ENCODE data around the gene REV1. TPM values are rescaled to one million over a fixed set of nuclear protein-coding genes. Genes with fewer than 3 reads are reported as not detected.

Gene REV1
- total and polyA plus RNA-seq, 4 donors = 4.0 to 37.7 (median 16.2) TPM

DNA sequence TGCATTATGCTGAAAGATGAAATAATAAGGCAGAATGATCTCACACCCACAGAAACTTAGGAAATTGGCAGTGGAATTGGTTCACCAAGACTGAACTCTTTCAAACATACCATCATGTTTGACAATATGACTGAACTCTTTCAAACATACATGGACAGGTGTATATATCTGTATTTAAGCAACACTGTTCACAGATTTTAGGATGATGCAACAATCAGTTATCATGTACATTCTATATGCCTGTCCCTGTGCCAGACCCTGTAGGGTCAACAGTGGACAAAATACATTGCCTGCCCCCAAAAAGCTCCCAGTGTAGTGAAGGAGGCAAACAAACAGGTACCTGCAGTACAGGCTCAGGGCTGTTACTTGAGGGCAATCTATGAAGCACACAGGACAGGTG, 2.9 kb upstream of the REV1 start:
- no peak for DNase-seq (ENCODE audit: low spot score)
- Histone ChIP-seq H3K36me3 (ENCODE audit: control insufficient read depth in 4 of 4, insufficient read depth in 3 of 4, low read depth in 1 of 4, low read length in 3 of 4) (no peaks in the 10 kb centered on the region), H3K4me3 (ENCODE audit: low read depth in 1 of 3, low read length in 3 of 3) (no peak overlapping the region), H3K9ac (ENCODE audit: low read depth in 1 of 2, low read length in 2 of 2) (no peak overlapping the region), H3K4me1 (ENCODE audit: control insufficient read depth in 4 of 4, insufficient read depth in 4 of 4, low read length in 3 of 4) (peaks cover 0 to 13% (median 6%) of the 10 kb centered on the region in 4 donors), H3K27ac (ENCODE audit: low read depth in 1 of 2, low read length in 2 of 2) (no peak overlapping the region), H3K27me3 (ENCODE audit: control insufficient read depth in 4 of 4, insufficient read depth in 4 of 4, low read length in 3 of 4) (no peaks in the 10 kb centered on the region), H3K9me3 (ENCODE audit: control insufficient read depth in 4 of 4, low read length in 3 of 4) (no peaks in the 10 kb centered on the region)
- TF ChIP-seq YY1 (IDR thresholded peaks at IDR 0.05) (no peak), NR2F2 (IDR thresholded peaks at IDR 0.05) (no peak), JUND (IDR thresholded peaks at IDR 0.05) (no peak)

DNA sequence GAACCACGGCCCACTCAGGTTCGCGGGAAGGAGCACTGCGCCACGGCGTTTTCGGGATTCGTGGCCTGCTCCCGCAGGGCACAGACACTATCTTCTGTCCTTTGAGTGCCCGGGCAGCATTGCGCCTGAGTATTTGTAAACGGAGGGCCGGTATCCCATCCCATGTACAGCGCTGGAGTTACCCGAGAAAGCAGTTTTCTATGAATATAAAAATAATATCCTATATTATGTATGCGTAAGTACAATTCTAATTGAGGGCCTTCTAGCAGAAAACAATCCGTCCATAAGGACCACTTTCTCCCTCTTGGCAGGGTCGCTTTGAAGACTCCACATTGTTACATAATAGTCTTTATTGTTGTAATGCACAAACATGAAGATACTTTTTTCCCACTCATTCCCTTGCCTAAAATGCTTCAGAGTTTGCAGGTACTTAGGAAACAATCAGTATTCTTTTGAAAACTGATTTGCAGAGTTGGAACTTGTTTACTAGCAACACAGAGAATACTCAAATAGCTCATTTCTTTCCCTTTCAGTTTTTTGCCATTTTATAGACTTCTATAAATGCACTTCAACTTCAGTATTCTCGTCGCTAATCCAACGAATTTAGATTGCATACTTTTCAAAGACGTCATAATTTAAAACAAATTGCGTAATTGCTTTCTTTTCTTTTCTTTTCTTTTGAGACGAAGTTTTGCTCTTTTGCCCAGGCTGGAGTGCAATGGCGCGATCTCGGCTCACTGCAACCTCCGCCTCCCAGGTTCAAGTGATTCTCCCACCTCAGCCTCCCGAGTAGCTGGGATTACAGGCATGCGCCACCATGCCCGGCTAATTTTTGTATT, 1.0 kb upstream of the REV1 start:
- Histone ChIP-seq H3K4me1 (ENCODE audit: control insufficient read depth in 4 of 4, insufficient read depth in 4 of 4, low read length in 3 of 4) (peaks cover 3 to 14% (median 8%) of the 10 kb centered on the region in 4 donors), H3K4me3 (ENCODE audit: low read depth in 1 of 3, low read length in 3 of 3) (peak overlapping the region; percentile 68 to 100 (median 71)), H3K27ac (ENCODE audit: low read depth in 1 of 2, low read length in 2 of 2) (peak overlapping the region; percentile 72 to 90), H3K27me3 (ENCODE audit: control insufficient read depth in 4 of 4, insufficient read depth in 4 of 4, low read length in 3 of 4) (no peaks in the 10 kb centered on the region), H3K36me3 (ENCODE audit: control insufficient read depth in 4 of 4, insufficient read depth in 3 of 4, low read depth in 1 of 4, low read length in 3 of 4) (no peaks in the 10 kb centered on the region), H3K9me3 (ENCODE audit: control insufficient read depth in 4 of 4, low read length in 3 of 4) (no peaks in the 10 kb centered on the region), H3K9ac (ENCODE audit: low read depth in 1 of 2, low read length in 2 of 2) (peak overlapping the region; percentile 47 to 69)
- no peak for DNase-seq (ENCODE audit: low spot score)
- 35% methylated on average over 31 of the region's 31 CpGs for WGBS
- no peak for TF ChIP-seq SP1 (IDR thresholded peaks at IDR 0.05)
- no peak for TF ChIP-seq FOXA1 (IDR thresholded peaks at IDR 0.05)
- no peak for TF ChIP-seq YY1 (IDR thresholded peaks at IDR 0.05)
- no peak for TF ChIP-seq RXRA (IDR thresholded peaks at IDR 0.05)
- TF ChIP-seq HNF4A (conservative IDR thresholded peaks at IDR 0.05) = no peak
- no peak for TF ChIP-seq NR2F2 (IDR thresholded peaks at IDR 0.05)
- TF ChIP-seq, protein P1, sequence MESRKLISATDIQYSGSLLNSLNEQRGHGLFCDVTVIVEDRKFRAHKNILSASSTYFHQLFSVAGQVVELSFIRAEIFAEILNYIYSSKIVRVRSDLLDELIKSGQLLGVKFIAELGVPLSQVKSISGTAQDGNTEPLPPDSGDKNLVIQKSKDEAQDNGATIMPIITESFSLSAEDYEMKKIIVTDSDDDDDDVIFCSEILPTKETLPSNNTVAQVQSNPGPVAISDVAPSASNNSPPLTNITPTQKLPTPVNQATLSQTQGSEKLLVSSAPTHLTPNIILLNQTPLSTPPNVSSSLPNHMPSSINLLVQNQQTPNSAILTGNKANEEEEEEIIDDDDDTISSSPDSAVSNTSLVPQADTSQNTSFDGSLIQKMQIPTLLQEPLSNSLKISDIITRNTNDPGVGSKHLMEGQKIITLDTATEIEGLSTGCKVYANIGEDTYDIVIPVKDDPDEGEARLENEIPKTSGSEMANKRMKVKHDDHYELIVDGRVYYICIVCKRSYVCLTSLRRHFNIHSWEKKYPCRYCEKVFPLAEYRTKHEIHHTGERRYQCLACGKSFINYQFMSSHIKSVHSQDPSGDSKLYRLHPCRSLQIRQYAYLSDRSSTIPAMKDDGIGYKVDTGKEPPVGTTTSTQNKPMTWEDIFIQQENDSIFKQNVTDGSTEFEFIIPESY (IDR thresholded peaks at IDR 0.05) = no peak
- TF ChIP-seq, protein P2, sequence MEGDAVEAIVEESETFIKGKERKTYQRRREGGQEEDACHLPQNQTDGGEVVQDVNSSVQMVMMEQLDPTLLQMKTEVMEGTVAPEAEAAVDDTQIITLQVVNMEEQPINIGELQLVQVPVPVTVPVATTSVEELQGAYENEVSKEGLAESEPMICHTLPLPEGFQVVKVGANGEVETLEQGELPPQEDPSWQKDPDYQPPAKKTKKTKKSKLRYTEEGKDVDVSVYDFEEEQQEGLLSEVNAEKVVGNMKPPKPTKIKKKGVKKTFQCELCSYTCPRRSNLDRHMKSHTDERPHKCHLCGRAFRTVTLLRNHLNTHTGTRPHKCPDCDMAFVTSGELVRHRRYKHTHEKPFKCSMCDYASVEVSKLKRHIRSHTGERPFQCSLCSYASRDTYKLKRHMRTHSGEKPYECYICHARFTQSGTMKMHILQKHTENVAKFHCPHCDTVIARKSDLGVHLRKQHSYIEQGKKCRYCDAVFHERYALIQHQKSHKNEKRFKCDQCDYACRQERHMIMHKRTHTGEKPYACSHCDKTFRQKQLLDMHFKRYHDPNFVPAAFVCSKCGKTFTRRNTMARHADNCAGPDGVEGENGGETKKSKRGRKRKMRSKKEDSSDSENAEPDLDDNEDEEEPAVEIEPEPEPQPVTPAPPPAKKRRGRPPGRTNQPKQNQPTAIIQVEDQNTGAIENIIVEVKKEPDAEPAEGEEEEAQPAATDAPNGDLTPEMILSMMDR (IDR thresholded peaks at IDR 0.05; ENCODE audit: low read depth, low read length, missing input control) = no peak
- no peak for TF ChIP-seq HNF4G (IDR thresholded peaks at IDR 0.05)
- TF ChIP-seq, protein P3, sequence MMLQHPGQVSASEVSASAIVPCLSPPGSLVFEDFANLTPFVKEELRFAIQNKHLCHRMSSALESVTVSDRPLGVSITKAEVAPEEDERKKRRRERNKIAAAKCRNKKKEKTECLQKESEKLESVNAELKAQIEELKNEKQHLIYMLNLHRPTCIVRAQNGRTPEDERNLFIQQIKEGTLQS (IDR thresholded peaks at IDR 0.05) = no peak
- no peak for TF ChIP-seq FOXA2 (IDR thresholded peaks at IDR 0.05)
- no peak for TF ChIP-seq EGR1 (IDR thresholded peaks at IDR 0.05; ENCODE audit: low read depth in 2 of 2)
- no peak for TF ChIP-seq TAF1 (conservative IDR thresholded peaks at IDR 0.05)
- no peak for TF ChIP-seq RAD21 (IDR thresholded peaks at IDR 0.05)

Measured in liver (tissue), 9 donors.